Hepatocyte (in vitro differentiated cells): Measurements from ENCODE around the gene LMCD1. TPM values are rescaled to one million over a fixed set of nuclear protein-coding genes. Genes with fewer than 3 reads are reported as not detected.

Experiments
- DNase-seq: peaks from one replicate; pipeline ENCODE4 v3.0.0-alpha.2; 2016; ENCODE audit warnings: low spot score
- H2AFZ ChIP-seq: fragments of 200-600 bp; sonication (generic); 2 replicates; pipeline ENCODE4 v1.6.0; 2016; ENCODE audit warnings: antibody characterized with exemption, mild to moderate bottlenecking
- H3K27ac ChIP-seq: fragments of 200-600 bp; sonication (generic); 2 replicates; pipeline ENCODE4 v1.5.1; 2016; ENCODE audit warnings: mild to moderate bottlenecking
- H3K27me3 ChIP-seq: fragments of 200-600 bp; sonication (generic); 2 replicates; pipeline ENCODE4 v1.6.1; 2016
- H3K36me3 ChIP-seq: fragments of 200-600 bp; sonication (generic); replicated peaks from 2 replicates; pipeline ENCODE4 v1.5.1; 2016; ENCODE audit warnings: low read depth; ENCODE audit not compliant: insufficient read depth
- H3K4me1 ChIP-seq: fragments of 200-600 bp; sonication (generic); 2 replicates; pipeline ENCODE4 v1.5.1; 2016; ENCODE audit warnings: mild to moderate bottlenecking, moderate library complexity; ENCODE audit not compliant: insufficient read depth
- H3K4me2 ChIP-seq: fragments of 200-600 bp; sonication (generic); 2 replicates; pipeline ENCODE4 v1.6.0; 2016
- H3K4me3 ChIP-seq: fragments of 200-600 bp; sonication (generic); 2 replicates; pipeline ENCODE4 v1.5.1; 2016; ENCODE audit warnings: mild to moderate bottlenecking
- H3K79me2 ChIP-seq: fragments of 200-600 bp; sonication (generic); 2 replicates; pipeline ENCODE4 v1.6.0; 2017; ENCODE audit warnings: mild to moderate bottlenecking
- H3K9me2 ChIP-seq: fragments of 200-600 bp; sonication (generic); replicated peaks from 2 replicates; pipeline ENCODE4 v1.6.0; 2017; ENCODE audit warnings: mild to moderate bottlenecking; ENCODE audit not compliant: insufficient read depth
- H3K9me3 ChIP-seq: fragments of 200-600 bp; sonication (generic); 2 replicates; pipeline ENCODE4 v1.5.1; 2016; ENCODE audit warnings: low read depth, mild to moderate bottlenecking
- H4K20me1 ChIP-seq: fragments of 200-600 bp; sonication (generic); 2 replicates; pipeline ENCODE4 v1.6.0; 2016; ENCODE audit warnings: mild to moderate bottlenecking; ENCODE audit not compliant: insufficient read depth, poor library complexity, severe bottlenecking
- EZH2 ChIP-seq: fragments of 200-600 bp; sonication (generic); IDR thresholded peaks from 2 replicates; pipeline ENCODE4 v1.6.1; 2016; ENCODE audit warnings: antibody characterized with exemption, mild to moderate bottlenecking, borderline replicate concordance
- EZH2phosphoT487 ChIP-seq: fragments of 200-600 bp; sonication (generic); IDR thresholded peaks from one replicate; pipeline ENCODE4 v1.6.1; 2018; ENCODE audit warnings: antibody characterized with exemption, mild to moderate bottlenecking, low read depth, moderate library complexity; ENCODE audit not compliant: unreplicated experiment, severe bottlenecking
- WGBS: methylation state at CpG from one replicate; pipeline ENCODE4 v1.1.6; 2016; ENCODE audit warnings: low lambda C conversion rate; ENCODE audit errors: missing lambda C conversion rate; 5-methylcytosine and 5-hydroxymethylcytosine counted together
- polyA plus RNA-seq: library from polyadenylated mRNA; unstranded; fragments of >200 nt; fragmentation: Nextera tagmentation; extraction: Ambion mirVana; gene quantifications from 2 replicates; pipeline ENCODE4 v1.2.1, GENCODE V29; 2016
- total RNA-seq: library from RNA; depleted of rRNA; stranded (reverse); fragments of >200 nt; gene quantifications from 2 replicates; pipeline ENCODE4 v1.2.3, GENCODE V29; 2014
- TF ChIP-seq, protein P1 (sequence below): fragments of 200-600 bp; sonication (generic); IDR thresholded peaks from 2 replicates; pipeline ENCODE4 v1.5.1; 2016; ENCODE audit warnings: antibody characterized with exemption, mild to moderate bottlenecking; ENCODE audit not compliant: poor library complexity

LMCD1 gene
- total and polyA plus RNA-seq, 2 experiments from 2014 or later: 195 to 347 TPM

DNA sequence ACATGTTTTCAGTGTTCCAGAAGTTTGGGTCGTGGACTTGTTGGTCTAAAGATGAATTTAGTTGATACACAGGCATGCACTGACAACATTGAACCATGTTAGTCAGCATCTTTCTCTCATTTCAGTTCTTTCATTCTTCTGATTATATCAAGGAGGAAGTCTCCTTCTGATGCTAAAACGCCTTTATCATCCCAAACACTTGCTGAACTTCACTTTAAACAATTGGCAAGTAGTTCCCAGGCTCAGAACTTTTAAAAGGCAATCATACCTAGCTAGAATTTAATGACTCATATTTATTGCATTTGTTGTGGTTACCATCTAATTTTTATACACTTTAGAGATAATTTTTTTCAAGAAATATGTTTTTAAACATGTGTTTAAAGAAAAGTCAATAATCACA lies 15.9 kb downstream of the LMCD1 start:
- Histone ChIP-seq H3K4me1 (peaks cover 13% of the 10 kb centered on the region), H3K27me3 (no peaks in the 10 kb centered on the region), H3K79me2 (peaks cover 19% of the 10 kb centered on the region), H4K20me1 (no peaks in the 10 kb centered on the region), H3K36me3 (no peaks in the 10 kb centered on the region), H3K9me3 (no peaks in the 10 kb centered on the region), H3K4me2 (no peak overlapping the region), H3K27ac (no peak overlapping the region), H3K9me2 (no peaks in the 10 kb centered on the region), H3K4me3 (no peak overlapping the region), H2AFZ (no peak overlapping the region)
- no peak for DNase-seq
- WGBS: 90% methylated on average over 2 of the region's 2 CpGs
- TF ChIP-seq EZH2phosphoT487: no peak
- TF ChIP-seq, protein P1, sequence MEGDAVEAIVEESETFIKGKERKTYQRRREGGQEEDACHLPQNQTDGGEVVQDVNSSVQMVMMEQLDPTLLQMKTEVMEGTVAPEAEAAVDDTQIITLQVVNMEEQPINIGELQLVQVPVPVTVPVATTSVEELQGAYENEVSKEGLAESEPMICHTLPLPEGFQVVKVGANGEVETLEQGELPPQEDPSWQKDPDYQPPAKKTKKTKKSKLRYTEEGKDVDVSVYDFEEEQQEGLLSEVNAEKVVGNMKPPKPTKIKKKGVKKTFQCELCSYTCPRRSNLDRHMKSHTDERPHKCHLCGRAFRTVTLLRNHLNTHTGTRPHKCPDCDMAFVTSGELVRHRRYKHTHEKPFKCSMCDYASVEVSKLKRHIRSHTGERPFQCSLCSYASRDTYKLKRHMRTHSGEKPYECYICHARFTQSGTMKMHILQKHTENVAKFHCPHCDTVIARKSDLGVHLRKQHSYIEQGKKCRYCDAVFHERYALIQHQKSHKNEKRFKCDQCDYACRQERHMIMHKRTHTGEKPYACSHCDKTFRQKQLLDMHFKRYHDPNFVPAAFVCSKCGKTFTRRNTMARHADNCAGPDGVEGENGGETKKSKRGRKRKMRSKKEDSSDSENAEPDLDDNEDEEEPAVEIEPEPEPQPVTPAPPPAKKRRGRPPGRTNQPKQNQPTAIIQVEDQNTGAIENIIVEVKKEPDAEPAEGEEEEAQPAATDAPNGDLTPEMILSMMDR: no peak
- TF ChIP-seq EZH2: no peak

DNA sequence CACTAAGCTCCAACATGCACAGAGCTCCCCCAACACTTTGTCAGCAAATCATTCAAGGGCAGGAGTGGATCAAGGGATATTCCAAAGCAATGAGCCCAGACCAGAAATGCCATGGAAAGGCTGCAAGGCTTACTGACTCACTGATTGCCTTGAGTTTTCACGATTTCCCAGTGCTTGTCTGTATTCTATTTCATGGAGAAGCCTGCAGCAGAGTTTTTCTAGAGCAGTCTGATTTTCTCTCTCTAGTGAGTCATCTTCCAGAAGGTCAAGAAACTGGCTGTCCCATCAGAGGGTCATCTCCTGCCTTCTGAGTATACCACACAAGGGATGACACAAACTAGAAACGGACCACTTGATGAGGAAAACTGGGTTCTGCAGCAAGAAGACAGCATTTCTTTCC lies 16.5 kb downstream of the LMCD1 start:
- WGBS: 80% methylated on average over 2 of the region's 2 CpGs
- H3K9me2 ChIP-seq: no peaks in the 10 kb centered on the region
- DNase-seq: no peak
- no peak overlapping the region for H2AFZ ChIP-seq
- no peaks in the 10 kb centered on the region for H3K36me3 ChIP-seq
- TF ChIP-seq EZH2 (no peak), EZH2phosphoT487 (no peak)
- TF ChIP-seq, protein P1: no peak
- H3K9me3 ChIP-seq: no peaks in the 10 kb centered on the region
- H4K20me1 ChIP-seq: no peaks in the 10 kb centered on the region
- no peaks in the 10 kb centered on the region for H3K27me3 ChIP-seq
- no peak overlapping the region for H3K27ac ChIP-seq
- H3K4me1 ChIP-seq: peaks cover 13% of the 10 kb centered on the region
- H3K4me2 ChIP-seq: no peak overlapping the region
- H3K79me2 ChIP-seq: peaks cover 19% of the 10 kb centered on the region
- H3K4me3 ChIP-seq: no peak overlapping the region

DNA sequence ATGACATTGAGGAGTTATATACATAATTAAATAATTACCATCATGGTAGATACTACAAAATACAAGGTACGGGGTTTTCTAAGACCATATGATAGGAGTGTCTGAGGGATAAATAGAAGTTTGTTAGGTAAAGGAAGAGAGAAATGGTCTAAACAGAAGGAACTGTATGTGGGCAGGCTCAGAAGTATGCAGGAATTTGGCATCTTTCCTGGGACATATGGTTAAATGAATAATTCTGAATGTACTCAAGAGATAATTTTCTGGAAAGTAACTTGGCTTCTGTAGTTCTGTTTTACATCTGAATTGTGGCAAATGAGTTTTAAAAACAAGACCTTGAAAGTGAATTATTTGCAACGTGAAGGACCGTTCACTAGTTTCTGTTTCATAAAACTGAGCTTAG lies 17.5 kb downstream of the LMCD1 start:
- Histone ChIP-seq H2AFZ (no peak overlapping the region), H3K9me3 (no peaks in the 10 kb centered on the region), H3K9me2 (no peaks in the 10 kb centered on the region), H3K79me2 (peaks cover 17% of the 10 kb centered on the region), H4K20me1 (no peaks in the 10 kb centered on the region), H3K4me2 (peak overlapping the region; percentile 0), H3K36me3 (no peaks in the 10 kb centered on the region), H3K4me3 (no peak overlapping the region), H3K27ac (peak overlapping the region; percentile 59), H3K4me1 (peaks cover 13% of the 10 kb centered on the region), H3K27me3 (no peaks in the 10 kb centered on the region)
- TF ChIP-seq EZH2phosphoT487 (no peak), EZH2 (no peak)
- TF ChIP-seq, protein P1: no peak
- no peak for DNase-seq
- WGBS: 69% methylated on average over 3 of the region's 3 CpGs
